SK-N-SH (cell line): ENCODE results near the gene DOP1B. TPM values are rescaled to one million over a fixed set of nuclear protein-coding genes. Genes with fewer than 3 reads are reported as not detected.

ENCODE experiments used
- CTCF ChIA-PET: fragments of 300-600, 350-600 bp; formaldehyde crosslinking; extraction: SDS; loops from one replicate; lab custom pipeline; 2021; lab: Yijun Ruan, JAX
- POLR2A ChIA-PET: fragments of 350-600 bp; sonication (Branson Sonifier 250); formaldehyde crosslinking; extraction: SDS; loops from one replicate; lab custom pipeline; 2020; ENCODE audit warnings: antibody characterized with exemption, inconsistent platforms; lab: Yijun Ruan, JAX
- DNase-seq: peaks from one replicate; pipeline ENCODE4 v3.0.0; 2012
- H2AFZ ChIP-seq: fragments of 200-600 bp; sonication (generic); 2 replicates; pipeline ENCODE4 v1.8.1; 2016; ENCODE audit warnings: antibody characterized with exemption, mild to moderate bottlenecking, low read depth
- H3F3A ChIP-seq: fragments of 200-600 bp; sonication (generic); replicated peaks from 2 replicates; pipeline ENCODE3; 2016; ENCODE audit warnings: antibody characterized with exemption, mild to moderate bottlenecking; ENCODE audit not compliant: insufficient read depth
- H3K27ac ChIP-seq, 2 experiments: fragments of 200-500 bp in 1 of 2; fragments of 200-600 bp in 1 of 2; sonication (Bioruptor generic) in 1 of 2; sonication (generic), shearing (Covaris generic) in 1 of 2; 2 replicates each; pipeline versions ENCODE4 v1.5.1 to v1.6.1; 2014 to 2016; ENCODE audit warnings: low read depth in 2 of 2, inconsistent platforms in 1 of 2, low read length in 1 of 2, mild to moderate bottlenecking in 1 of 2, mixed read lengths in 1 of 2
- H3K27me3 ChIP-seq: fragments of 200-600 bp; sonication (generic), shearing (Covaris generic); 2 replicates; pipeline ENCODE4 v1.6.1; 2016; ENCODE audit warnings: mixed run types; ENCODE audit not compliant: insufficient read depth
- H3K36me3 ChIP-seq, 2 experiments: fragments of 200-500 bp in 1 of 2; fragments of 200-600 bp in 1 of 2; sonication (Bioruptor generic) in 1 of 2; sonication (generic) in 1 of 2; replicated peaks in 1 of 2; 2 replicates each; pipeline versions ENCODE3 to v1.5.1; 2014 to 2016; ENCODE audit warnings: low read length in 1 of 2, mild to moderate bottlenecking in 1 of 2; ENCODE audit not compliant: insufficient read depth in 2 of 2, control insufficient read depth in 1 of 2
- H3K4me1 ChIP-seq, 2 experiments: fragments of 200-500 bp in 1 of 2; fragments of 200-600 bp in 1 of 2; sonication (Bioruptor generic) in 1 of 2; sonication (generic), shearing (Covaris generic) in 1 of 2; 2 replicates each; pipeline versions ENCODE4 v1.5.1 to v1.6.1; 2014 to 2016; ENCODE audit warnings: low read depth in 1 of 2, low read length in 1 of 2, mixed run types in 1 of 2; ENCODE audit not compliant: insufficient read depth in 2 of 2, control insufficient read depth in 1 of 2
- H3K4me2 ChIP-seq: fragments of 200-600 bp; sonication (generic), shearing (Covaris generic); 2 replicates; pipeline ENCODE4 v1.6.1; 2017; ENCODE audit warnings: mixed run types
- H3K4me3 ChIP-seq, 2 experiments: fragments of 200-500 bp in 1 of 2; fragments of 200-600 bp in 1 of 2; sonication (Bioruptor generic) in 1 of 2; sonication (generic), shearing (Covaris generic) in 1 of 2; 2 replicates each; pipeline versions ENCODE4 v1.5.1 to v1.8.1; 2014 to 2016; ENCODE audit warnings: low read depth in 2 of 2, inconsistent platforms in 1 of 2, low read length in 1 of 2, mild to moderate bottlenecking in 1 of 2, mixed read lengths in 1 of 2, moderate library complexity in 1 of 2
- H3K79me2 ChIP-seq: fragments of 200-600 bp; sonication (generic); 2 replicates; pipeline ENCODE4 v1.8.1; 2017; ENCODE audit warnings: mild to moderate bottlenecking; ENCODE audit not compliant: insufficient read depth
- H3K9ac ChIP-seq: fragments of 200-600 bp; sonication (generic); 2 replicates; pipeline ENCODE4 v1.6.1; 2017; ENCODE audit warnings: mixed run types
- H3K9me2 ChIP-seq: fragments of 200-600 bp; sonication (generic); 2 replicates; pipeline ENCODE4 v1.6.1; 2017; ENCODE audit warnings: mixed run types
- H3K9me3 ChIP-seq: fragments of 200-600 bp; sonication (generic); 2 replicates; pipeline ENCODE4 v1.6.1; 2017; ENCODE audit warnings: mixed run types, mild to moderate bottlenecking, moderate library complexity
- H4K20me1 ChIP-seq: fragments of 200-600 bp; sonication (generic); 2 replicates; pipeline ENCODE4 v1.6.1; 2017; ENCODE audit warnings: mild to moderate bottlenecking, mixed run types; ENCODE audit not compliant: insufficient read depth
- CTCF ChIP-seq: fragments of 200-600 bp; sonication (generic); IDR thresholded peaks from 2 replicates; pipeline ENCODE4 v1.6.1; 2017; ENCODE audit warnings: antibody characterized with exemption, mild to moderate bottlenecking, moderate library complexity
- EP300 ChIP-seq, 2 experiments: IDR thresholded peaks; 2 replicates each; pipeline versions ENCODE4 v1.4.0 to v1.6.1; 2012; ENCODE audit warnings: borderline replicate concordance in 1 of 2, low read depth in 1 of 2, low read length in 1 of 2
- EZH2phosphoT487 ChIP-seq: fragments of 200-600 bp; sonication (generic); IDR thresholded peaks from 2 replicates; pipeline ENCODE4 v1.6.1; 2017; ENCODE audit warnings: low read depth, mixed run types, mild to moderate bottlenecking, antibody characterized with exemption, moderate library complexity, borderline replicate concordance
- FOSL2 ChIP-seq: IDR thresholded peaks from 2 replicates; pipeline ENCODE4 v1.4.0; 2012; ENCODE audit warnings: low read depth, mild to moderate bottlenecking, moderate library complexity, borderline replicate concordance
- FOXJ3 ChIP-seq: sonication (generic); formaldehyde crosslinking; IDR thresholded peaks from 2 replicates; pipeline ENCODE4 v1.5.1; 2020; ENCODE audit warnings: mild to moderate bottlenecking, missing genetic modification reagents
- NFIC ChIP-seq: IDR thresholded peaks from 2 replicates; pipeline ENCODE4 v1.4.0; 2012; ENCODE audit warnings: borderline replicate concordance
- RAD21 ChIP-seq: IDR thresholded peaks from 2 replicates; pipeline ENCODE4 v1.6.1; 2012; ENCODE audit warnings: mild to moderate bottlenecking, low read length
- REST ChIP-seq: IDR thresholded peaks from 2 replicates; pipeline ENCODE4 v1.6.1; 2012; ENCODE audit warnings: mild to moderate bottlenecking, low read depth, low read length, moderate library complexity
- RFX5 ChIP-seq: IDR thresholded peaks from 2 replicates; pipeline ENCODE4 v1.6.1; 2012; ENCODE audit warnings: mild to moderate bottlenecking, improper control_type of control experiment, low read length
- RXRA ChIP-seq: IDR thresholded peaks from 2 replicates; pipeline ENCODE4 v1.4.0; 2012; ENCODE audit warnings: low read depth, mild to moderate bottlenecking, borderline replicate concordance
- SIN3A ChIP-seq: IDR thresholded peaks from 2 replicates; pipeline ENCODE4 v1.6.1; 2012; ENCODE audit warnings: low read depth, mild to moderate bottlenecking, low read length, moderate library complexity, borderline replicate concordance
- TAF1 ChIP-seq: IDR thresholded peaks from 2 replicates; pipeline ENCODE4 v1.6.1; 2012; ENCODE audit warnings: low read depth, mild to moderate bottlenecking, low read length, moderate library complexity, borderline replicate concordance
- TCF12 ChIP-seq: IDR thresholded peaks from 2 replicates; pipeline ENCODE4 v1.4.0; 2012
- USF1 ChIP-seq: IDR thresholded peaks from 2 replicates; pipeline ENCODE4 v1.4.0; 2012; ENCODE audit warnings: low read depth, borderline replicate concordance
- YY1 ChIP-seq: IDR thresholded peaks from 2 replicates; pipeline ENCODE4 v1.4.0; 2012; ENCODE audit warnings: low read depth, mild to moderate bottlenecking
- WGBS: methylation state at CpG from one replicate; pipeline ENCODE4 v1.1.6; 2017; ENCODE audit warnings: low lambda C conversion rate; 5-methylcytosine and 5-hydroxymethylcytosine counted together
- polyA plus RNA-seq, 3 experiments: library from polyadenylated mRNA; depleted of rRNA; stranded (reverse); fragments of >200 nt; gene quantifications; 2 replicates each; pipeline ENCODE4 v1.2.3, GENCODE V29; 2012
- TF ChIP-seq, protein P1 (sequence below): IDR thresholded peaks from 2 replicates; pipeline ENCODE4; 2012

Gene DOP1B
- polyA plus RNA-seq, 1 of the 3 experiments (the other 2 are of a cell fraction), result 4.9 TPM

GRCh38 chr21:36113647-36114428 lies 42.8 kb upstream of the DOP1B start:
- CTCF ChIA-PET, result interaction anchor here (0.7 to 7.0 kb wide), 21 partner anchors 9 to 1427 kb away, joined by 3 to 56 read pairs (median 6); partner anchors contain the start of gene CBR1

DNA sequence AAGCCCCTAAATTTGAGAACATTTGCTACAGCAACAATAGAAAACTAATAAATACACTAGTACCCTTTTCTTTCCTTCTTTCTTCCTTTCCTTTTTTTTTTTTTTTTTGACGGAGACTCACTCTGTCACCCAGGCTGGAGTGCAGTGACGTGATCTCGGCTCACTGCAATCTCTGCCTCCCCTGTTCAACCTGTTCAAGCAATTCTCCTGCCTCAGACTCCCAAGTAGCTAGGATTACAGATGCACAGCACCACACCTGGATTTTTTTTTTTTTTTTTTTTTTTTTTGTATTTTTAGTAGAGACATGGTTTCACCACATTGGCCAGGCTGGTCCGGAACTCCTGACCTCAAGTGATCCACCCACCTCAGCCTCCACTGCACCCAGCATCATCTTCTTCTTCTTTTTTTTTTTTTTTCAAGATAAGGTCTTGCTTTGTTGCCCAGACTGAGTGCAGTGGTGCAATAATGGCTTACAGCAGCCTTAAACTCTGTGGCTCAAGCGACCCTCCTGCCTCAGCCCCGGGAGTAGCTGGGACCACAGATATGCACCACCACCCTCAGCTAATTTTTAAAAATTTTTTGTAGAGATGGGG lies 41.4 kb upstream of the DOP1B start:
- Histone ChIP-seq H3K27me3 (no peaks in the 10 kb centered on the region), H3K36me3 (no peaks in the 10 kb centered on the region), H3K27ac (no peak overlapping the region), H4K20me1 (no peaks in the 10 kb centered on the region), H3K9ac (no peak overlapping the region), H3K9me3 (no peaks in the 10 kb centered on the region; the same call in 1 of the 2 replicates), H3F3A (no peaks in the 10 kb centered on the region), H3K4me1 (peaks cover 0 to 5% of the 10 kb centered on the region in 2 experiments; a peak in 1 of 4 replicates), H3K9me2 (no peaks in the 10 kb centered on the region), H3K4me3 (no peak overlapping the region), H3K79me2 (no peaks in the 10 kb centered on the region), H2AFZ (no peak overlapping the region), H3K4me2 (no peak overlapping the region)
- DNase-seq, result no peak
- ChIA-PET CTCF (interaction anchor here (7.0 kb wide), 1 partner anchor 10 kb away, joined by 56 read pairs; no protein-coding TSS in a partner anchor), POLR2A (no interaction called here)
- WGBS, result 91% methylated on average over 6 of the region's 6 CpGs
- no peak for TF ChIP-seq FOXJ3 (CRISPR knock-in tag)
- no peak for TF ChIP-seq FOSL2
- TF ChIP-seq CTCF, result no peak
- no peak for TF ChIP-seq REST
- TF ChIP-seq USF1, result no peak

More at GRCh38 chr21:36113647-36114428, 42.8 kb upstream of the DOP1B start:
- Histone ChIP-seq H3K79me2 (no peaks in the 10 kb centered on the region), H3K36me3 (no peaks in the 10 kb centered on the region), H3K9me2 (no peaks in the 10 kb centered on the region), H3F3A (no peaks in the 10 kb centered on the region), H3K9ac (no peak overlapping the region), H2AFZ (no peak overlapping the region), H3K4me3 (no peak overlapping the region), H4K20me1 (no peaks in the 10 kb centered on the region), H3K9me3 (no peaks in the 10 kb centered on the region; the same call in 1 of the 2 replicates), H3K27me3 (no peaks in the 10 kb centered on the region), H3K4me2 (no peak overlapping the region), H3K27ac (no peak overlapping the region), H3K4me1 (peaks cover 0 to 5% of the 10 kb centered on the region in 2 experiments; a peak in 1 of 4 replicates)
- 89% methylated on average over 17 of the region's 17 CpGs for WGBS
- TF ChIP-seq, protein P1, sequence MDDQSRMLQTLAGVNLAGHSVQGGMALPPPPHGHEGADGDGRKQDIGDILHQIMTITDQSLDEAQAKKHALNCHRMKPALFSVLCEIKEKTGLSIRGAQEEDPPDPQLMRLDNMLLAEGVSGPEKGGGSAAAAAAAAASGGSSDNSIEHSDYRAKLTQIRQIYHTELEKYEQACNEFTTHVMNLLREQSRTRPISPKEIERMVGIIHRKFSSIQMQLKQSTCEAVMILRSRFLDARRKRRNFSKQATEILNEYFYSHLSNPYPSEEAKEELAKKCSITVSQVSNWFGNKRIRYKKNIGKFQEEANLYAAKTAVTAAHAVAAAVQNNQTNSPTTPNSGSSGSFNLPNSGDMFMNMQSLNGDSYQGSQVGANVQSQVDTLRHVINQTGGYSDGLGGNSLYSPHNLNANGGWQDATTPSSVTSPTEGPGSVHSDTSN, result no peak
- TF ChIP-seq SIN3A (no peak), EZH2phosphoT487 (no peak), TAF1 (no peak), RFX5 (no peak), YY1 (no peak), EP300 (IDR thresholded peaks at IDR 0.05; ENCODE audit: borderline replicate concordance in 1 of 2, low read depth in 1 of 2, low read length in 1 of 2) (no peak), RXRA (no peak), NFIC (no peak), TCF12 (no peak), RAD21 (no peak), USF1 (no peak)
- DNase-seq, result no peak
- POLR2A ChIA-PET, result interaction anchor here (1.0 to 1.1 kb wide), 2 partner anchors 54 to 78 kb away, joined by 3 read pairs; no protein-coding TSS in a partner anchor
